Measurements from ENCODE around the gene MYO5B.

- TF ChIP-seq POLR2A (IDR thresholded peaks at IDR 0.05) (no peak), CTCF (IDR thresholded peaks at IDR 0.05) (no peak)
These were observed 335.2 kb downstream of the MYO5B start for GRCh38 chr18:49859725-49860124.

Data from Peyer's patch (tissue), 4 donors.